ENCODE data around the gene PI16.

DNA sequence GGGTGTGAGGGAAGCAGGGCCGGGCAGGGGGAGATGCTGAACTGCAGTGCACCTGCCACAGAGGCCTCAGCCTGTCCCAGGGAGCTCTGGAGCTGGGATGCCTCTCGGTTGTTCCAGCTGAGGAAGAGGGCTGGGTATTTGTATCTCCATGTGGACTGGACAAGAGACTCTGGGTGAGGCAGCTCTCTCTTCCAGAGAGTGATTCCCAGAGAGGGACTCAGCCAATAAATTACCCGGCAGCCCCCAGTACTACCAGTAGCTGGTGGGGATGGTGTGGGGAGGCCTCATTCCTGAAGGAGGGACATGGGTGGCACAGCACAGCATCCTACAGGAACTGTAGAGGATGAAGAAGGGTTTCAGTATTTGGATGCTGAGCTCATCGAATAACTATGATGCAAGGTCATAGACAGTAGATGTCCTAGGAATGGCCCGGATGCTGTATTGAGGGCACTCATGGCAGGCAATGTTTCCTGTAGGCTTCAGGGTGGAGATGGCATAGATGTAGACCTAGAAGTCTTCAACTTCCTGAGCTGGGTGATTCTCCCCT is 52.3 kb downstream of the PI16 start:
- no peak for TF ChIP-seq CTCF (IDR thresholded peaks at IDR 0.05)
- TF ChIP-seq POLR2A (IDR thresholded peaks at IDR 0.05) = no peak

Measured in esophagus squamous epithelium (tissue), 4 donors.